Lower leg skin (tissue), 3 donors: ENCODE results near the gene HOXD11.

Experiments used
- CTCF ChIP-seq, 3 donors: fragments of 450-650 bp; IDR thresholded peaks; one replicate each; pipeline ENCODE4 v1.5.1; 2016; ENCODE audit warnings: antibody characterized with exemption in 3 of 3, mild to moderate bottlenecking in 3 of 3, moderate library complexity in 2 of 3
- POLR2A ChIP-seq, 2 donors: fragments of 450-650 bp; IDR thresholded peaks; one replicate each; pipeline ENCODE4 v1.6.1; 2016 to 2017; ENCODE audit warnings: antibody characterized with exemption in 2 of 2, mild to moderate bottlenecking in 1 of 2, moderate library complexity in 1 of 2

GRCh38 chr2:176147800-176148496 lies 40.9 kb downstream of the HOXD11 start:
- TF ChIP-seq CTCF (IDR thresholded peaks at IDR 0.05) (no peak), POLR2A (IDR thresholded peaks at IDR 0.05) (no peak)
